HG03442 (cell line): ENCODE data around the gene ARPC4.
"Not testable (repeated sequence)": the region's sequence is repeated elsewhere in the genome, so short reads cannot be mapped to it uniquely, and the experiment has no call there.

ENCODE experiments used
- ATAC-seq: cut with Tn5 transposase; IDR thresholded peaks from one replicate; pipeline ENCODE4 v1.9.1; 2021; ENCODE audit warnings: mild to moderate bottlenecking, moderate library complexity; ENCODE audit not compliant: unreplicated experiment

Gene ARPC4

DNA sequence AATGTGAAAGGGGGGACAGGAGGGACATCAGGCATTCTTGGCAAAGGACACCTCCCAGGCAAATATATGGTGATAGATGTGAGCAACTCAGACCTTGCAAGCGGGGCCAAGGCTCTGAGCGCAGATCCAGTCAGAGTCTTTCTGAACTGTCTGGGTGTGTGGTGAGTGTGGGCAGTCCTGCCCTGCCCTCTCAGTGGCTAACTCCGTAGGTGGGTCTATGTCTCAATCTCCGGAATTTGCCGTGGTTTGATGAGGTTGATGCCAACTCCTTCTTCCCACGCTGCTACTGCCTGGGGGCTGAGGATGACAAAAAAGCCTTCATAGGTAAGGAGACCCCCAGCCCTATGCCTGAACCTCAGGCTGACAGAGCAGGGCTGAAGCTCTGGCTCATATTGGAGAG is 24.6 kb downstream of the ARPC4 start:
- no peak for ATAC-seq

GRCh38 chr3:9818666-9819335 is 25.9 kb downstream of the ARPC4 start:
- no peak for ATAC-seq

DNA sequence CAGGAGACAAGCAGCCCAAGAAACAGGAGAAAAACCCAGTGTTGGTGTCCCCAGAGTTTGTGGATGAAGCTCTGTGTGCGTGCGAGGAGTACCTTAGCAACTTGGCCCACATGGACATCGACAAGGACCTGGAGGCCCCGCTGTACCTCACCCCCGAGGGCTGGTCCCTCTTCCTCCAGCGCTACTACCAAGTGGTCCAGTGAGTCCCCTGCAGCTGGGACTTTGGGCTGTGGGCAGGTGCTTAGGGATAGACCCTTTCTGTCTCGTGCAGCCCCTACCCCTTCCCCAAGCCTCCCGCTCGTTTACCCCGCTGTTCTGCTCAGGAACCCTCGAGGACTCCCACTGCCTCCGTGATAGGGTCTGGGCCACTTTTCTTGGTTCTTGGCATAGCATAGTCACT is 27.7 kb downstream of the ARPC4 start:
- ATAC-seq, result no peak

DNA sequence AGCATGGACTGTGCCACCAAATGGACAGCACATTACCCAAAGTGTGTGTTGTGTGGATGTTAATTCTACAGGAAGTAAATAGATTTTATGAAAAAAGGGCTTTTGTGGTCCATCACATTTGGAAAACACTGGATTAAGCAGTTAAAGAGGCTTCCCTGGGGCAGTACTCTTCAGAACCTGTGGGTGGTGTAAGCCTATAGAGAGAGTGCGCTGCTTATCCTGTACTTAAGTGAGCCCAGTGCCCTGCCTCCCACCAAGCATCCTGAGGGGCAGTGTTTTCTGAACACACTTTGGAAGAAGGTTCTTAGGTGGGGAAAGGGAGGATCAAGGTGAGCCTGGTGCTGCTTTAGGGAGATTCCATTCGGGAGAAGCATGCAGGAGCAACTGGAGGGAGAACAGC is 28.1 kb downstream of the ARPC4 start:
- ATAC-seq, result no peak

- ATAC-seq, result no peak
Measured at GRCh38 chr3:9825451-9826040, 32.7 kb downstream of the ARPC4 start.

- ATAC-seq, result no peak
Measured at GRCh38 chr3:9826815-9827573, 34.1 kb downstream of the ARPC4 start.

DNA sequence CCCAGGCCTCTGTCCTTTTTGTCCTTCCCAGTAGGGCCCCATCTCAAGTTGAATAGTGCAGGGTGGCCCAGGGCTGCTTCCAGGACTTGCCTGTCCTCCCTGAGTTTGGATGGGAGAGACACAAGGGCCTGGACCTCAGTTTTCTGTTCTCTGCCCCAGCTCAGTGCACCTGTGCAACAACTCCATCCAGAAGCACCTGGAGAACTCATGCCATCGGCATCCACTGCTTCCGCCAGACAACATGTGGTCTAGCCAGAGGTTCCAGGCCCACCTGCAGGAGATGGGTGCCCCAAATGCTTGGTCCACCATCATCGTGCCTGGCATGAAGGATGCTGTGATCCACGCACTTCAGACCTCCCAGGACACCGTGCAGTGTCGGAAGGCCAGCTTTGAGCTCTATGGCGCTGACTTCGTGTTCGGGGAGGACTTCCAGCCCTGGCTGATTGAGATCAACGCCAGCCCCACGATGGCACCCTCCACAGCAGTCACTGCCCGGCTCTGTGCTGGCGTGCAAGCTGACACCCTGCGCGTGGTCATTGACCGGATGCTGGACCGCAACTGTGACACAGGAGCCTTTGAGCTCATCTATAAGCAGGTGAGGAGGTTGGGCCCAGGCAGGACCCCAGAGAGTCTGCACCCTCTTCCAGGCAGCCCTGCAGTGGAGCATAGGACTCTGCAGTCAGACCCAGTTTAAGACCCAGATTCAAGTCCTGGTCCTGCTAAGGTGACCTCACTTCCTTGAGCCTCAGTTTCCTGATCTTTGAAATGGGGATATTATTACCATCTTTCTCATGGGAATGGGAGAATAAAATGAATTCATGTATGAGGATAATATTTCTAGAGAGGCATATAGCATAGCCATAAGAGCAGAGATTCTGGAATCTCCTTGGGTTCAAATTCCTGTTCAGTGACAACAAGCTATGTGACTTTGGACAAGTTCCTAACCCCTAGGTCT is 36.2 kb downstream of the ARPC4 start:
- no peak for ATAC-seq

- ATAC-seq, result no peak
Measured at GRCh38 chr3:9831253-9831652, 38.4 kb downstream of the ARPC4 start.

DNA sequence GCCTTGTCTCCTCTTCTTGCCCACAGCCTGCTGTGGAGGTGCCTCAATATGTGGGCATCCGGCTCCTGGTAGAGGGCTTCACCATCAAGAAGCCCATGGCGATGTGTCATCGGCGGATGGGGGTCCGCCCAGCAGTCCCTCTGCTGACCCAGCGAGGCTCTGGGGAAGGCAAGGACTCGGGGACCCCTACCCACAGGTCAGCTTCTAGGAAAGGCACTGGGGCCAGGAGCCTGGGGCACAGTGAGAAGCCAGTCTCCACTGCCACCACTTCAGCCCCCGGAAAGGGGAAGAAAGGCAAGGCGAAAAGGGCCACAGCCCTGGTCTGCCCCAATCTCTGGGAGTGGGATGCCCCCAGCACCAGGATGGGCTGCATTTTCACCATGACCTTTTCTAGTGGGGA is 40.2 kb downstream of the ARPC4 start:
- no peak for ATAC-seq

DNA sequence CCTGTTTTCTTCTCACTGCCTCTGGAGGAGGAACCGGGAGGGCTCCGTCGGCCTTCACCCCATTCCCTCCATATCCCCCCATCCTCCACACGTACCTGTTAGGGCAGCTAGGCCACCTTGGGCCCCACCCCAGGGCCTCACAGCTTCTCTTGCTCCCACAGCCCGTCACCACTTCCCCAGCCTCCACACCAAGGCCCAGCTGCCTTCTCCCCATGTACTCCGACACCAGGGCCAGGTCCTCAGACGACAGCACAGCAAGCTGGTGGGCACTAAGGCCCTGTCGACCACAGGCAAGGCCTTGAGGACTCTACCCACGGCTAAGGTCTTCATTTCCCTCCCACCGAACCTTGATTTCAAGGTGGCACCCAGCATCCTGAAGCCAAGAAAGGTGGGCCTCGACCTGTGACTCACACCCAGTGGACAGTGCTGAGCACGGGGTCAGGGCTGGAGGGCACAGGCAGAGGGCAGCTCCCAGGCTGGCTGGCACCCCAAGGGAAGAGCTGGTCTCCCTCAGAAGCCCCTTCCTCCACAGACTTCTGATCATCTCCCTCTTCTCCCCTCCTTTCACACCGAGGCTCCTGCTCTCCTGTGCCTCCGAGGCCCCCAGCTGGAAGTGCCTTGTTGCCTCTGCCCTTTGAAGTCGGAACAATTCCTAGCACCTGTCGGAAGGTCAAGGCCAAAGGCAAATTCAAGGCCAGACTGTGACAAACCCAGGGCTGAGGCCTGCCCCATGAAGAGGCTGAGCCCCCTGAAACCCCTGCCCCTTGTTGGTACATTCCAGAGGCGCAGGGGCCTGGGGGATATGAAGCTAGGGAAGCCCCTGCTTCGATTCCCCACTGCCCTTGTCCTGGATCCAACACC is 41.9 kb downstream of the ARPC4 start:
- no peak for ATAC-seq

GRCh38 chr3:9837701-9838582 is 45.1 kb downstream of the ARPC4 start:
- no peak for ATAC-seq

DNA sequence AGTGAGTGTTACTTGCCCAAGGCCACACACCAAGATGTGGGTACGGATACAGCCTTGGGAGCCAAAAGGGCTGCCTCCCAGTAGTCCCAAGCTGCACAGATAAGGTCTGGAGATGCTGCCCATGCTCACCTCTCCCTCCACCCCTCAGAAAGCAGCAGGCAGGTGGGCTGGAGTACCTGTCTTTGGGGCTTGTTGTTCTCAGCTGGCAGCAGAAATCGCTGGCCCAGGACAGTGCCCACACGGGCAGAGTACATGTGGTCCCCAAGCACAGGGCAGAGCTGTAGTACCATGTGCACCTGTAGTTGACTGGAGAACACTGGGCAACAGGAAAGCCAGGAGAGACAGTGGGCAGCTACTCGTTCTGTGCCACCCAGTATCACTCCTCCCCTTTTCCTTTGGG is 46.0 kb downstream of the ARPC4 start:
- no peak for ATAC-seq

DNA sequence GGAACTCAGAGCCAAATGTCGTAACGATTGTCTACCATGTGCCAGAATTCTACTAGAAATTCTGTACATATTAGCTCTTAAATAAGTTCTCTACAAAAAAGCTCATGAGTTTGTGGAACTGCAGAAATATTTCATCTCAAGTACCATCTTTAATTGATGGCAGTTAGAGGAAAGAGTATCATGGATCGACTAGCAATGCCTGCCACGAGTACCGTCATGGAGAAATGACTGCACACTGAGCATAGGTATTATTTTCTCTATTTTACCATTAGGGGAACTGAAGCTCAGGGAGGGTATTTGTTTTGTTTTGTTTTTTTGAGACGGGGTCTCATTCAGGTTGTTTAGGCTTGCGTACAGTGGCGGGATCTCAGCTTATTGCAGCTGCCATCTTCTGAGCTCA is 48.1 kb downstream of the ARPC4 start:
- no peak for ATAC-seq

- ATAC-seq, result peak; percentile 99
Measured at GRCh38 chr3:9843715-9844438, 51.0 kb downstream of the ARPC4 start, which contains the start of gene RPUSD3. Gene RPUSD3, minus strand, starts transcription at chr3:9844008. Its CDS starts 18 bp downstream, at chr3:9843990.

- no peak for ATAC-seq
Measured at GRCh38 chr3:9846231-9846630, 53.3 kb downstream of the ARPC4 start.

- ATAC-seq, result no peak
Measured at GRCh38 chr3:9846931-9847488, 54.1 kb downstream of the ARPC4 start.

GRCh38 chr3:9847870-9848269 is 55.0 kb downstream of the ARPC4 start:
- not testable (repeated sequence) for ATAC-seq

DNA sequence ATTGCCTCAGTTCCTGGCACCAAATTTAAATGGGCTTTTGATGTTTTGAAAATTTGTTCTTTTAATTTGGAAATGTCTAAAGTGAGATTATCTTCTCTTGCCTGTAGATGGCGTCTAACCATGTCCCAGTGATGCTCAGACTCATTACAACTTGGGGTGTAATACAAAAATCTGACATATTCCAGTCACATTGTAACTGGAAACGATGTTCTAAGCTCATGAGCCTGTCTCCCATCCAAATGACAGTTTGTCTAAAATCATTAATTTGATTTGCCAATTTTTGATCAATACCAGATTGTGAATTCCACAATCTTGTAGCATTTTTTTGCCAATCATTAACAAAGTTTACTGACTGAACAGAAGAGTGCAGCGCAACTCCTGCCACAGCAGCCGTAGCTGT is 56.0 kb downstream of the ARPC4 start:
- not testable (repeated sequence) for ATAC-seq
